ENCODE results near the gene SLC27A2. TPM values are rescaled to one million over a fixed set of nuclear protein-coding genes. Genes with fewer than 3 reads are reported as not detected.

The SLC27A2 gene
- total and polyA plus RNA-seq, 10 of the 15 experiments (the other 5 are each of a cell fraction or from before 2014, with no cell fraction given) = 0.22 to 1.2 (median 0.69) TPM; not detected in 1

DNA sequence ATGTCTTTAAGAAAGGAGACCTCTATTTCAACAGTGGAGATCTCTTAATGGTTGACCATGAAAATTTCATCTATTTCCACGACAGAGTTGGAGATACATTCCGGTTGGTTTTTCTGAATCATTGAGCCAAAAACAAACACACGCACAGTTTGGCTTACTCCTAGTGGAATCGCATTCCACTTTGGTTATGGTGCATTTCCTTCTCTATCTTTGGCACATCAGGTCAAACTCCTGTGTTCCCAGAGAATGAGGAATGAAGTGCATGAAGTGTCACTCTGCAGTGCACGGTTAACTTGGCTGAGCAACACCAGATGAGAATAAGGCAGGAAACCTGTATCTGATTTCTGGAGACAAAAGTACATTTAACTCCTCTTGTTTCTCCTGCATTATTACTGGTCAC is 45.1 kb downstream of the SLC27A2 start:
- no peak for ATAC-seq
- Histone ChIP-seq H3K9ac (ENCODE audit: control insufficient read depth, insufficient read depth, low read length) (no peak overlapping the region), H3K27me3 (replicated peaks in 1 of 2; ENCODE audit: control insufficient read depth in 2 of 2, insufficient read depth in 2 of 2, low read length in 1 of 2) (no peaks in the 10 kb centered on the region), H3K4me1 (ENCODE audit: control insufficient read depth, insufficient read depth, low read length) (no peaks in the 10 kb centered on the region), H3K36me3 (ENCODE audit: control insufficient read depth in 2 of 2, insufficient read depth in 2 of 2, low read length in 1 of 2) (no peaks in the 10 kb centered on the region; a peak in 1 of 4 replicates), H2AFZ (ENCODE audit: control insufficient read depth, low read depth, low read length) (no peak overlapping the region), H3K27ac (ENCODE audit: control insufficient read depth, insufficient read depth) (no peak overlapping the region), H3K4me3 (no peak overlapping the region), H3K79me2 (ENCODE audit: control insufficient read depth, insufficient read depth, low read length) (no peaks in the 10 kb centered on the region), H3K9me3 (replicated peaks; ENCODE audit: control insufficient read depth, insufficient read depth, low read length) (no peaks in the 10 kb centered on the region), H3K4me2 (ENCODE audit: control insufficient read depth, insufficient read depth) (no peak overlapping the region), H4K20me1 (ENCODE audit: control insufficient read depth, insufficient read depth) (no peaks in the 10 kb centered on the region)
- ChIA-PET POLR2A (no interaction called here), SMC1A (ENCODE audit: uncharacterized antibody, unreplicated experiment) (no interaction called here), CTCF (interaction anchor here (1.1 kb wide), 1 partner anchor 18 kb away, joined by 3 read pairs; no protein-coding TSS in a partner anchor), RAD21 (ENCODE audit: unreplicated experiment) (no interaction called here)
- no TSS peak for BruUV-seq (replicated peaks)
- intact Hi-C loops (cut with micrococcal nuclease; ENCODE audit: unreplicated experiment) (no loop called here), in situ Hi-C loops (cut with MboI) (no loop called here)
- TF ChIP-seq, protein P1, sequence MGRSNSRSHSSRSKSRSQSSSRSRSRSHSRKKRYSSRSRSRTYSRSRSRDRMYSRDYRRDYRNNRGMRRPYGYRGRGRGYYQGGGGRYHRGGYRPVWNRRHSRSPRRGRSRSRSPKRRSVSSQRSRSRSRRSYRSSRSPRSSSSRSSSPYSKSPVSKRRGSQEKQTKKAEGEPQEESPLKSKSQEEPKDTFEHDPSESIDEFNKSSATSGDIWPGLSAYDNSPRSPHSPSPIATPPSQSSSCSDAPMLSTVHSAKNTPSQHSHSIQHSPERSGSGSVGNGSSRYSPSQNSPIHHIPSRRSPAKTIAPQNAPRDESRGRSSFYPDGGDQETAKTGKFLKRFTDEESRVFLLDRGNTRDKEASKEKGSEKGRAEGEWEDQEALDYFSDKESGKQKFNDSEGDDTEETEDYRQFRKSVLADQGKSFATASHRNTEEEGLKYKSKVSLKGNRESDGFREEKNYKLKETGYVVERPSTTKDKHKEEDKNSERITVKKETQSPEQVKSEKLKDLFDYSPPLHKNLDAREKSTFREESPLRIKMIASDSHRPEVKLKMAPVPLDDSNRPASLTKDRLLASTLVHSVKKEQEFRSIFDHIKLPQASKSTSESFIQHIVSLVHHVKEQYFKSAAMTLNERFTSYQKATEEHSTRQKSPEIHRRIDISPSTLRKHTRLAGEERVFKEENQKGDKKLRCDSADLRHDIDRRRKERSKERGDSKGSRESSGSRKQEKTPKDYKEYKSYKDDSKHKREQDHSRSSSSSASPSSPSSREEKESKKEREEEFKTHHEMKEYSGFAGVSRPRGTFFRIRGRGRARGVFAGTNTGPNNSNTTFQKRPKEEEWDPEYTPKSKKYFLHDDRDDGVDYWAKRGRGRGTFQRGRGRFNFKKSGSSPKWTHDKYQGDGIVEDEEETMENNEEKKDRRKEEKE (IDR thresholded peaks at IDR 0.05) = no peak
- no peak for TF ChIP-seq TCF3 (IDR thresholded peaks at IDR 0.05; ENCODE audit: borderline replicate concordance, insufficient read depth, low read depth, low read length)
- no peak for TF ChIP-seq HDGF (IDR thresholded peaks at IDR 0.05)
- TF ChIP-seq MEF2B (IDR thresholded peaks at IDR 0.05; ENCODE audit: partially characterized antibody, poor library complexity, severe bottlenecking) = no peak
- no peak for TF ChIP-seq MXI1 (IDR thresholded peaks at IDR 0.05; ENCODE audit: low read depth, low read length)
- TF ChIP-seq, protein P2, sequence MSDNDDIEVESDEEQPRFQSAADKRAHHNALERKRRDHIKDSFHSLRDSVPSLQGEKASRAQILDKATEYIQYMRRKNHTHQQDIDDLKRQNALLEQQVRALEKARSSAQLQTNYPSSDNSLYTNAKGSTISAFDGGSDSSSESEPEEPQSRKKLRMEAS (IDR thresholded peaks at IDR 0.05; ENCODE audit: low read depth, low read length) = no peak
- WGBS (ENCODE audit: insufficient coverage, insufficient replicate concordance, low lambda C conversion rate, missing lambda C conversion rate) = 71% methylated on average over 5 of the region's 5 CpGs
- no peak for FAIRE-seq
- DNase-seq (ENCODE audit: low read depth, low spot score) = no peak

Measured in GM12878 (cell line).